Upper lobe of left lung (tissue), 4 donors: ENCODE results near the gene TMEM187.

Experiments
- EP300 ChIP-seq, 4 donors: sonication (generic); formaldehyde crosslinking; IDR thresholded peaks; one replicate each; pipeline ENCODE4 v1.5.1; 2017; ENCODE audit warnings: antibody characterized with exemption in 4 of 4, control low read depth in 2 of 4
- POLR2A ChIP-seq, 4 donors: fragments of 450-650 bp; IDR thresholded peaks; one replicate each; pipeline ENCODE4 v1.5.1; 2016 to 2017; ENCODE audit warnings: antibody characterized with exemption in 4 of 4, mild to moderate bottlenecking in 2 of 4
- POLR2AphosphoS5 ChIP-seq, 2 donors: sonication (generic); formaldehyde crosslinking; IDR thresholded peaks; one replicate each; pipeline ENCODE4 v1.5.1; 2017; ENCODE audit warnings: antibody characterized with exemption in 2 of 2
- TF ChIP-seq, protein P1 (sequence below), 6 experiments: fragments of 450-650 bp in 4 of 6; fragments of 200-600 bp in 2 of 6; sonication (generic) in 2 of 6; IDR thresholded peaks; one replicate each; pipeline ENCODE4 v1.5.1; 2016 to 2019; ENCODE audit warnings: antibody characterized with exemption in 6 of 6

DNA sequence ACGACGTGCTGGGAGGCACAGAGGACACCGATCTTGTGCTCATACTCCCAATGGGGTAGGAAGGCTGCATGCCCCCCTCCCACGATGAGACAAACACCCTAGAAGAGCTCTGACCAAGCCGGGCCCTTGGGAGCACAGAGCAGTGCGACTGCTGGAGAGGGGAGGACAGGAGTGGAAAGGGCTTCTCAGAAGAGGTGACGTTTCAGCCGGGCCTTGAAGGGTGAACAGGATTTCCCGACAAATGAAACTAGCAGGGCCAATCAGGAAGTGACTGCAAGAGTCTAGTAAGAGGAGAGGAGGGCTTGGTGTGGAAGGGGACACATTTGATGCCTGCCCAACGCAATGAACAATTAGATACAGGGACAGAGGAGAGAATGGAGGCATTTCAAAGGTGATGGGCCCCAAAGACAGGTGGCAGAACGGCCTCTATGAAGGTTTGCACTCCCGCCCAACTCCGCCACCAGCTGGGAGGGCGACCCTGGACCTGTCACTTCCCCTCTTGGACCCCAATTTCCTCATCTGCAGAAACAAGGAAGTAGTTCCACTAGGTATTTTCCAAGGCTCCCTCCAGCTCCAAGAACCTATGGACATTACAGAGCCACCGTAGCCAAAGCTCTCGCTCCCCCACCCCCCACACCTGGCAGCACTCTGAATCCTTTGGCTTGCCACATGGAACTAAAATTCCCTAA is 4.9 kb upstream of the TMEM187 start:
- TF ChIP-seq POLR2AphosphoS5 (IDR thresholded peaks at IDR 0.05) = no peak
- no peak for TF ChIP-seq POLR2A (IDR thresholded peaks at IDR 0.05)
- TF ChIP-seq, protein P1, sequence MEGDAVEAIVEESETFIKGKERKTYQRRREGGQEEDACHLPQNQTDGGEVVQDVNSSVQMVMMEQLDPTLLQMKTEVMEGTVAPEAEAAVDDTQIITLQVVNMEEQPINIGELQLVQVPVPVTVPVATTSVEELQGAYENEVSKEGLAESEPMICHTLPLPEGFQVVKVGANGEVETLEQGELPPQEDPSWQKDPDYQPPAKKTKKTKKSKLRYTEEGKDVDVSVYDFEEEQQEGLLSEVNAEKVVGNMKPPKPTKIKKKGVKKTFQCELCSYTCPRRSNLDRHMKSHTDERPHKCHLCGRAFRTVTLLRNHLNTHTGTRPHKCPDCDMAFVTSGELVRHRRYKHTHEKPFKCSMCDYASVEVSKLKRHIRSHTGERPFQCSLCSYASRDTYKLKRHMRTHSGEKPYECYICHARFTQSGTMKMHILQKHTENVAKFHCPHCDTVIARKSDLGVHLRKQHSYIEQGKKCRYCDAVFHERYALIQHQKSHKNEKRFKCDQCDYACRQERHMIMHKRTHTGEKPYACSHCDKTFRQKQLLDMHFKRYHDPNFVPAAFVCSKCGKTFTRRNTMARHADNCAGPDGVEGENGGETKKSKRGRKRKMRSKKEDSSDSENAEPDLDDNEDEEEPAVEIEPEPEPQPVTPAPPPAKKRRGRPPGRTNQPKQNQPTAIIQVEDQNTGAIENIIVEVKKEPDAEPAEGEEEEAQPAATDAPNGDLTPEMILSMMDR (IDR thresholded peaks at IDR 0.05) = no peak
- TF ChIP-seq EP300 (IDR thresholded peaks at IDR 0.05) = no peak
